ENCODE results near the gene ABR.
A peak's percentile ranks its signal among the peaks of the same experiment; 100 is the strongest.
"Not testable (repeated sequence)": the region's sequence is repeated elsewhere in the genome, so short reads cannot be mapped to it uniquely, and the experiment has no call there.

Gene ABR

GRCh38 chr17:1107083-1107776 lies 72.6 kb downstream of the ABR start:
- no peaks in the 10 kb centered on the region for H3K9me3 ChIP-seq (ENCODE audit: control insufficient read depth in 2 of 2, low read length in 2 of 2)
- H3K27ac ChIP-seq (ENCODE audit: low read length) = peak overlapping the region; percentile 76
- H3K27me3 ChIP-seq (ENCODE audit: control insufficient read depth in 1 of 2, insufficient read depth in 2 of 2, low read length in 2 of 2) = no peaks in the 10 kb centered on the region
- peaks cover 0 to 3% of the 10 kb centered on the region in 2 donors for H3K36me3 ChIP-seq (ENCODE audit: control insufficient read depth in 2 of 2, insufficient read depth in 2 of 2, low read length in 2 of 2)
- peak overlapping the region in 1 of 2 donors; percentile 42 for H3K9ac ChIP-seq (ENCODE audit: low read length in 2 of 2)
- peaks cover 84% of the 10 kb centered on the region for H3K4me1 ChIP-seq (ENCODE audit: control insufficient read depth, insufficient read depth, low read length)
- peak overlapping the region in 1 of 2 donors; percentile 87 for H3K4me3 ChIP-seq (ENCODE audit: low read length in 2 of 2)

- Histone ChIP-seq H3K36me3 (ENCODE audit: control insufficient read depth in 2 of 2, insufficient read depth in 2 of 2, low read length in 2 of 2) (peaks cover 4 to 14% of the 10 kb centered on the region in 2 donors), H3K4me3 (ENCODE audit: low read length in 2 of 2) (peak overlapping the region in 1 of 2 donors; percentile 47), H3K9me3 (ENCODE audit: control insufficient read depth in 2 of 2, low read length in 2 of 2) (no peaks in the 10 kb centered on the region), H3K9ac (ENCODE audit: low read length in 2 of 2) (no peak overlapping the region), H3K27me3 (ENCODE audit: control insufficient read depth in 1 of 2, insufficient read depth in 2 of 2, low read length in 2 of 2) (no peaks in the 10 kb centered on the region), H3K27ac (ENCODE audit: low read length) (peak overlapping the region; percentile 64), H3K4me1 (ENCODE audit: control insufficient read depth, insufficient read depth, low read length) (peaks cover 57% of the 10 kb centered on the region)
Measured at GRCh38 chr17:1104222-1104621, 75.6 kb downstream of the ABR start.

- no peaks in the 10 kb centered on the region for H3K9me3 ChIP-seq (ENCODE audit: control insufficient read depth in 2 of 2, low read length in 2 of 2)
- H3K4me1 ChIP-seq (ENCODE audit: control insufficient read depth, insufficient read depth, low read length) = peaks cover 23% of the 10 kb centered on the region
- peaks cover 6 to 22% of the 10 kb centered on the region in 2 donors for H3K36me3 ChIP-seq (ENCODE audit: control insufficient read depth in 2 of 2, insufficient read depth in 2 of 2, low read length in 2 of 2)
- no peak overlapping the region for H3K4me3 ChIP-seq (ENCODE audit: low read length in 2 of 2)
- no peak overlapping the region for H3K9ac ChIP-seq (ENCODE audit: low read length in 2 of 2)
- no peaks in the 10 kb centered on the region for H3K27me3 ChIP-seq (ENCODE audit: control insufficient read depth in 1 of 2, insufficient read depth in 2 of 2, low read length in 2 of 2)
- H3K27ac ChIP-seq (ENCODE audit: low read length) = no peak overlapping the region
Measured at GRCh38 chr17:1100382-1100781, 79.4 kb downstream of the ABR start.

- H3K4me1 ChIP-seq (ENCODE audit: control insufficient read depth, insufficient read depth, low read length) = peaks cover 13% of the 10 kb centered on the region
- H3K36me3 ChIP-seq (ENCODE audit: control insufficient read depth in 2 of 2, insufficient read depth in 2 of 2, low read length in 2 of 2) = peaks cover 11 to 27% of the 10 kb centered on the region in 2 donors
- H3K9ac ChIP-seq (ENCODE audit: low read length in 2 of 2) = no peak overlapping the region
- no peaks in the 10 kb centered on the region for H3K9me3 ChIP-seq (ENCODE audit: control insufficient read depth in 2 of 2, low read length in 2 of 2)
- H3K4me3 ChIP-seq (ENCODE audit: low read length in 2 of 2) = no peak overlapping the region
- no peaks in the 10 kb centered on the region for H3K27me3 ChIP-seq (ENCODE audit: control insufficient read depth in 1 of 2, insufficient read depth in 2 of 2, low read length in 2 of 2)
- no peak overlapping the region for H3K27ac ChIP-seq (ENCODE audit: low read length)
Measured at GRCh38 chr17:1099242-1099641, 80.5 kb downstream of the ABR start.

- peaks cover 17 to 32% of the 10 kb centered on the region in 2 donors for H3K36me3 ChIP-seq (ENCODE audit: control insufficient read depth in 2 of 2, insufficient read depth in 2 of 2, low read length in 2 of 2)
- not testable (repeated sequence) for H3K27ac ChIP-seq (ENCODE audit: low read length); H3K4me1 ChIP-seq (ENCODE audit: control insufficient read depth, insufficient read depth, low read length); H3K9ac ChIP-seq (ENCODE audit: low read length in 2 of 2); H3K4me3 ChIP-seq (ENCODE audit: low read length in 2 of 2); H3K27me3 ChIP-seq (ENCODE audit: control insufficient read depth in 1 of 2, insufficient read depth in 2 of 2, low read length in 2 of 2); H3K9me3 ChIP-seq (ENCODE audit: control insufficient read depth in 2 of 2, low read length in 2 of 2)
Measured at GRCh38 chr17:1097972-1098744, 81.6 kb downstream of the ABR start.

GRCh38 chr17:1096215-1096614 lies 83.6 kb downstream of the ABR start:
- Histone ChIP-seq H3K36me3 (ENCODE audit: control insufficient read depth in 2 of 2, insufficient read depth in 2 of 2, low read length in 2 of 2) (peaks cover 21 to 39% of the 10 kb centered on the region in 2 donors), H3K9ac (ENCODE audit: low read length in 2 of 2) (no peak overlapping the region), H3K4me1 (ENCODE audit: control insufficient read depth, insufficient read depth, low read length) (no peaks in the 10 kb centered on the region), H3K9me3 (ENCODE audit: control insufficient read depth in 2 of 2, low read length in 2 of 2) (no peaks in the 10 kb centered on the region), H3K4me3 (ENCODE audit: low read length in 2 of 2) (no peak overlapping the region), H3K27me3 (ENCODE audit: control insufficient read depth in 1 of 2, insufficient read depth in 2 of 2, low read length in 2 of 2) (no peaks in the 10 kb centered on the region), H3K27ac (ENCODE audit: low read length) (no peak overlapping the region)

GRCh38 chr17:1095853-1096173 lies 84.0 kb downstream of the ABR start:
- Histone ChIP-seq H3K9me3 (ENCODE audit: control insufficient read depth in 2 of 2, low read length in 2 of 2) (no peaks in the 10 kb centered on the region), H3K36me3 (ENCODE audit: control insufficient read depth in 2 of 2, insufficient read depth in 2 of 2, low read length in 2 of 2) (peaks cover 25 to 41% of the 10 kb centered on the region in 2 donors), H3K27ac (ENCODE audit: low read length) (no peak overlapping the region), H3K27me3 (ENCODE audit: control insufficient read depth in 1 of 2, insufficient read depth in 2 of 2, low read length in 2 of 2) (no peaks in the 10 kb centered on the region), H3K4me1 (ENCODE audit: control insufficient read depth, insufficient read depth, low read length) (no peaks in the 10 kb centered on the region), H3K9ac (ENCODE audit: low read length in 2 of 2) (no peak overlapping the region), H3K4me3 (ENCODE audit: low read length in 2 of 2) (no peak overlapping the region)

- Histone ChIP-seq H3K27ac (ENCODE audit: low read length) (no peak overlapping the region), H3K9ac (ENCODE audit: low read length in 2 of 2) (no peak overlapping the region), H3K9me3 (ENCODE audit: control insufficient read depth in 2 of 2, low read length in 2 of 2) (no peaks in the 10 kb centered on the region), H3K27me3 (ENCODE audit: control insufficient read depth in 1 of 2, insufficient read depth in 2 of 2, low read length in 2 of 2) (no peaks in the 10 kb centered on the region), H3K4me3 (ENCODE audit: low read length in 2 of 2) (no peak overlapping the region), H3K36me3 (ENCODE audit: control insufficient read depth in 2 of 2, insufficient read depth in 2 of 2, low read length in 2 of 2) (peaks cover 28 to 40% of the 10 kb centered on the region in 2 donors), H3K4me1 (ENCODE audit: control insufficient read depth, insufficient read depth, low read length) (peaks cover 3% of the 10 kb centered on the region)
Measured at GRCh38 chr17:1095090-1095852, 84.5 kb downstream of the ABR start.

GRCh38 chr17:1094591-1094990 lies 85.2 kb downstream of the ABR start:
- peaks cover 8% of the 10 kb centered on the region for H3K4me1 ChIP-seq (ENCODE audit: control insufficient read depth, insufficient read depth, low read length)
- H3K27me3 ChIP-seq (ENCODE audit: control insufficient read depth in 1 of 2, insufficient read depth in 2 of 2, low read length in 2 of 2) = no peaks in the 10 kb centered on the region
- no peaks in the 10 kb centered on the region for H3K9me3 ChIP-seq (ENCODE audit: control insufficient read depth in 2 of 2, low read length in 2 of 2)
- H3K9ac ChIP-seq (ENCODE audit: low read length in 2 of 2) = no peak overlapping the region
- no peak overlapping the region for H3K27ac ChIP-seq (ENCODE audit: low read length)
- no peak overlapping the region for H3K4me3 ChIP-seq (ENCODE audit: low read length in 2 of 2)
- H3K36me3 ChIP-seq (ENCODE audit: control insufficient read depth in 2 of 2, insufficient read depth in 2 of 2, low read length in 2 of 2) = peaks cover 30 to 40% of the 10 kb centered on the region in 2 donors

- no peak overlapping the region for H3K4me3 ChIP-seq (ENCODE audit: low read length in 2 of 2)
- peaks cover 24% of the 10 kb centered on the region for H3K4me1 ChIP-seq (ENCODE audit: control insufficient read depth, insufficient read depth, low read length)
- no peaks in the 10 kb centered on the region for H3K9me3 ChIP-seq (ENCODE audit: control insufficient read depth in 2 of 2, low read length in 2 of 2)
- no peak overlapping the region for H3K27ac ChIP-seq (ENCODE audit: low read length)
- peaks cover 27 to 31% of the 10 kb centered on the region in 2 donors for H3K36me3 ChIP-seq (ENCODE audit: control insufficient read depth in 2 of 2, insufficient read depth in 2 of 2, low read length in 2 of 2)
- no peak overlapping the region for H3K9ac ChIP-seq (ENCODE audit: low read length in 2 of 2)
- H3K27me3 ChIP-seq (ENCODE audit: control insufficient read depth in 1 of 2, insufficient read depth in 2 of 2, low read length in 2 of 2) = no peaks in the 10 kb centered on the region
Measured at GRCh38 chr17:1091900-1092299, 87.9 kb downstream of the ABR start.
